Activated B cell treated with CpG ODN at 0.5 μM for 24 hours (primary cell): Measurements from ENCODE around the gene ZBTB8OS. TPM values are rescaled to one million over a fixed set of nuclear protein-coding genes. Genes with fewer than 3 reads are reported as not detected.

Source experiments
- ATAC-seq: fragments of 200-7000 bp; cut with Tn5 transposase; one replicate; pipeline ENCODE4 v1.10.0; 2021; ENCODE audit warnings: low read depth, mild to moderate bottlenecking, moderate library complexity
- CTCF ChIA-PET: fragments of 350-600 bp; sonication (Branson Sonifier 250); formaldehyde crosslinking; loops from one replicate; lab custom pipeline; 2021; ENCODE audit warnings: antibody characterized with exemption; lab: Charles Lee
- POLR2A ChIA-PET: fragments of 350-600 bp; sonication (Branson Sonifier 250); formaldehyde crosslinking; loops from one replicate; lab custom pipeline; 2021; ENCODE audit warnings: antibody characterized with exemption; lab: Charles Lee
- DNase-seq: peaks from one replicate; pipeline ENCODE4 v3.0.0; 2022
- H3K27ac Mint-ChIP-seq: one replicate; pipeline ENCODE4 v1.8.0; 2020; ENCODE audit warnings: mixed read lengths
- H3K27me3 Mint-ChIP-seq: one replicate; pipeline ENCODE4 v1.8.0; 2021; ENCODE audit warnings: mixed read lengths
- H3K36me3 Mint-ChIP-seq: one replicate; pipeline ENCODE4 v1.8.0; 2021; ENCODE audit warnings: low read depth, mixed read lengths
- H3K4me1 Mint-ChIP-seq: one replicate; pipeline ENCODE4 v1.8.0; 2021; ENCODE audit warnings: mixed read lengths
- H3K4me3 Mint-ChIP-seq: one replicate; pipeline ENCODE4 v1.8.0; 2020; ENCODE audit warnings: mild to moderate bottlenecking, mixed read lengths
- H3K9me3 Mint-ChIP-seq: one replicate; pipeline ENCODE4 v1.8.0; 2020; ENCODE audit warnings: mixed read lengths
- CTCF ChIP-seq: fragments of 200-600 bp; IDR thresholded peaks from one replicate; pipeline ENCODE4 v1.8.0; 2022; ENCODE audit warnings: antibody characterized with exemption, mild to moderate bottlenecking
- intact Hi-C: fragments of 100-400 bp; cut with micrococcal nuclease; formaldehyde crosslinking; loops from one replicate; pipeline ENCODE4 v1.15.1; 2024
- total RNA-seq: library from RNA; stranded (reverse); gene quantifications from 2 replicates; pipeline ENCODE4 v1.2.3, GENCODE V29; 2022

ZBTB8OS gene
- total RNA-seq, 1 donor from 2014 or later = 65.3 TPM

- ATAC-seq (no peak), DNase-seq (no peak)
- no peaks in the 10 kb centered on the region for H3K27me3 Mint-ChIP-seq
- H3K4me1 Mint-ChIP-seq = no peaks in the 10 kb centered on the region
- no peak overlapping the region for H3K4me3 Mint-ChIP-seq
- no peak overlapping the region for H3K27ac Mint-ChIP-seq
- TF ChIP-seq CTCF = no peak
- peaks cover 51% of the 10 kb centered on the region for H3K36me3 Mint-ChIP-seq
- H3K9me3 Mint-ChIP-seq = no peaks in the 10 kb centered on the region
- POLR2A ChIA-PET = no interaction called here
- intact Hi-C loops = no loop called here
- CTCF ChIA-PET = no interaction called here
These were observed 36.0 kb upstream of the ZBTB8OS start for GRCh38 chr1:32686387-32686786.

- DNase-seq = no peak
- Mint-ChIP-seq H3K36me3 (peaks cover 60% of the 10 kb centered on the region), H3K27me3 (no peaks in the 10 kb centered on the region), H3K27ac (no peak overlapping the region), H3K9me3 (no peaks in the 10 kb centered on the region), H3K4me1 (no peaks in the 10 kb centered on the region), H3K4me3 (no peak overlapping the region)
- CTCF ChIA-PET = no interaction called here
- no peak for TF ChIP-seq CTCF
- intact Hi-C loops = no loop called here
- POLR2A ChIA-PET = no interaction called here
- no peak for ATAC-seq
These were observed 35.1 kb upstream of the ZBTB8OS start for GRCh38 chr1:32685498-32685897.

- intact Hi-C loops = no loop called here
- peaks cover 70% of the 10 kb centered on the region for H3K36me3 Mint-ChIP-seq
- H3K27ac Mint-ChIP-seq = no peak overlapping the region
- POLR2A ChIA-PET = no interaction called here
- DNase-seq (no peak), ATAC-seq (no peak)
- H3K4me1 Mint-ChIP-seq = no peaks in the 10 kb centered on the region
- CTCF ChIA-PET = no interaction called here
- TF ChIP-seq CTCF = no peak
- H3K27me3 Mint-ChIP-seq = no peaks in the 10 kb centered on the region
- no peaks in the 10 kb centered on the region for H3K9me3 Mint-ChIP-seq
- H3K4me3 Mint-ChIP-seq = no peak overlapping the region
These were observed 33.9 kb upstream of the ZBTB8OS start for GRCh38 chr1:32684167-32684811.

GRCh38 chr1:32683397-32683796, 33.0 kb upstream of the ZBTB8OS start:
- H3K27ac Mint-ChIP-seq = no peak overlapping the region
- POLR2A ChIA-PET = no interaction called here
- H3K27me3 Mint-ChIP-seq = no peaks in the 10 kb centered on the region
- DNase-seq (no peak), ATAC-seq (no peak)
- intact Hi-C loops = no loop called here
- CTCF ChIA-PET = no interaction called here
- no peak for TF ChIP-seq CTCF
- no peaks in the 10 kb centered on the region for H3K4me1 Mint-ChIP-seq
- no peaks in the 10 kb centered on the region for H3K9me3 Mint-ChIP-seq
- H3K36me3 Mint-ChIP-seq = peaks cover 73% of the 10 kb centered on the region
- H3K4me3 Mint-ChIP-seq = no peak overlapping the region

GRCh38 chr1:32681999-32682398, 31.6 kb upstream of the ZBTB8OS start:
- CTCF ChIA-PET = no interaction called here
- Mint-ChIP-seq H3K9me3 (no peaks in the 10 kb centered on the region), H3K27ac (no peak overlapping the region), H3K36me3 (peaks cover 80% of the 10 kb centered on the region), H3K4me1 (no peaks in the 10 kb centered on the region), H3K27me3 (no peaks in the 10 kb centered on the region), H3K4me3 (no peak overlapping the region)
- intact Hi-C loops = no loop called here
- DNase-seq (no peak), ATAC-seq (no peak)
- POLR2A ChIA-PET = no interaction called here
- TF ChIP-seq CTCF = no peak
